ENCODE results near the gene CD2AP. TPM values are rescaled to one million over a fixed set of nuclear protein-coding genes. Genes with fewer than 3 reads are reported as not detected.

The CD2AP gene
- total RNA-seq, 1 donor: 30.4 TPM

DNA sequence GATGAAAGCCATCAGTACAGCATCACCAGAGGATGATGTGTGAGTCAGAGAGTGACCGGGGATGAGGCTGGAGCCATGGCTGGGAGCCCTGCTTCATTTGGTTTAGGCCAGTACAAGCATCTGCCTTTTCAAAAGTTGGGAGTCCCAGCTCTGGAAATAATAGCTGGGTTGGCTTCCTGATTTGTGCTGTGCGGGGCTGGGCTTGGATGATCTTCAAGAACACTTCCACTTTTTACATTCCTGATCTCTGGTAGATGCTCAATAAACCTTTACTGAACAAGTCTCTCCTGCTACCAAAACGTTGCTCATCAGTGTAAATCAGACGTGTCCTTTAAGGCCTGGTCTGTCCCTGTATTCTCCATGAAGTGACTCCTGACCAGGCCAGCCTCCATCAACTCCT is 176.7 kb downstream of the CD2AP start:
- Histone ChIP-seq H3K27ac (ENCODE audit: low read depth, low read length) (no peak overlapping the region), H3K9me3 (ENCODE audit: low read depth, low read length) (no peaks in the 10 kb centered on the region), H3K79me2 (ENCODE audit: insufficient read depth, low read length) (no peaks in the 10 kb centered on the region), H3K4me3 (ENCODE audit: insufficient read depth, low read length) (no peak overlapping the region), H3K27me3 (ENCODE audit: insufficient read depth, low read length) (no peaks in the 10 kb centered on the region), H3K36me3 (ENCODE audit: insufficient read depth, low read length) (no peaks in the 10 kb centered on the region), H4K20me1 (ENCODE audit: insufficient read depth, low read length) (no peaks in the 10 kb centered on the region), H2AFZ (ENCODE audit: low read length) (no peak overlapping the region), H3K4me2 (ENCODE audit: insufficient read depth, low read length) (no peak overlapping the region), H3K4me1 (ENCODE audit: insufficient read depth, low read length) (peaks cover 5% of the 10 kb centered on the region)
- TF ChIP-seq, protein P1, sequence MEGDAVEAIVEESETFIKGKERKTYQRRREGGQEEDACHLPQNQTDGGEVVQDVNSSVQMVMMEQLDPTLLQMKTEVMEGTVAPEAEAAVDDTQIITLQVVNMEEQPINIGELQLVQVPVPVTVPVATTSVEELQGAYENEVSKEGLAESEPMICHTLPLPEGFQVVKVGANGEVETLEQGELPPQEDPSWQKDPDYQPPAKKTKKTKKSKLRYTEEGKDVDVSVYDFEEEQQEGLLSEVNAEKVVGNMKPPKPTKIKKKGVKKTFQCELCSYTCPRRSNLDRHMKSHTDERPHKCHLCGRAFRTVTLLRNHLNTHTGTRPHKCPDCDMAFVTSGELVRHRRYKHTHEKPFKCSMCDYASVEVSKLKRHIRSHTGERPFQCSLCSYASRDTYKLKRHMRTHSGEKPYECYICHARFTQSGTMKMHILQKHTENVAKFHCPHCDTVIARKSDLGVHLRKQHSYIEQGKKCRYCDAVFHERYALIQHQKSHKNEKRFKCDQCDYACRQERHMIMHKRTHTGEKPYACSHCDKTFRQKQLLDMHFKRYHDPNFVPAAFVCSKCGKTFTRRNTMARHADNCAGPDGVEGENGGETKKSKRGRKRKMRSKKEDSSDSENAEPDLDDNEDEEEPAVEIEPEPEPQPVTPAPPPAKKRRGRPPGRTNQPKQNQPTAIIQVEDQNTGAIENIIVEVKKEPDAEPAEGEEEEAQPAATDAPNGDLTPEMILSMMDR (IDR thresholded peaks at IDR 0.05; ENCODE audit: extremely low read depth, low read depth, low read length): no peak
- no peak for DNase-seq (ENCODE audit: insufficient read length, low spot score, missing footprints)

DNA sequence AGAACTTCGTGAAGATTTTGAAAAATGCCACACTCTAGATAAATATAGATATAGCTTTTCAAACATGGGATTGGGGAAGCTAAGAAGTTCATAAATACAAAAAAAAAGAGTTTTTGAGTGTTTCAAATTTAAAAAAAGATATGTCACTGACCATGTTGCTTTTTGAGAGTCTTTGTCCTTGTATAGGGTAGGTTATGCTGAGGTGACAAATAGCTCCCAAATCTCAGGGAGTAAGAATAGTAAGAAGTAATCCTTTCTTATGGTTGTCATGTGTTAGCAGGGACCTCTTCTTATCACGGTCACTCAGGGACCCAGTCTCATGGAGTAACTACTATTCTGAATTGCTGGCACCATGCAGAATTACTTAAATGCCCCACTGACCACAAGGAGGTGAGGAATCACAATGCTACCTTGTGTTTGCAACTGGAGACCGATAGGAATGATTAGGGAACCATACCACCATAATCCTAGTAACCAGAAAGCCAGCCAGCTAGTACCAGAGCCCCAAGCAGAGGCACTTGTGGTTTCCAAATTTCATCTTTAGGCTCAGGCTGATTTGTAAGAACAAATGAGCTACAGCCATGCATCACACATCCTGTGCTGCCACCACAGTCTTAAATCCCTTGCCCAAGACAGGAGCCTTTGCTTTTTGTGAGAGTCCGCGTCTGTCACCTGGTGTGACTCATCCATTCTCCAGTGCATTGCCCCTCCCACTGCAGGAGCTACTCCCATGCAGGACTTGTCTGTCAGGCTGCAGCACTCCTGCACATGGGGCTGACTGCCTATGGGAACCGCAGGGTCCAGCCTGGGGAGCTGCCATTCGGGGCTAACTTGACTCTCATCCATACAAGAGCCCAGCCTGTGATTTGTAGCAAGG is 178.4 kb downstream of the CD2AP start:
- Histone ChIP-seq H3K4me3 (ENCODE audit: insufficient read depth, low read length) (no peak overlapping the region), H3K79me2 (ENCODE audit: insufficient read depth, low read length) (no peaks in the 10 kb centered on the region), H3K27me3 (ENCODE audit: insufficient read depth, low read length) (no peaks in the 10 kb centered on the region), H3K36me3 (ENCODE audit: insufficient read depth, low read length) (no peaks in the 10 kb centered on the region), H3K9me3 (ENCODE audit: low read depth, low read length) (no peaks in the 10 kb centered on the region), H3K4me2 (ENCODE audit: insufficient read depth, low read length) (no peak overlapping the region), H3K4me1 (ENCODE audit: insufficient read depth, low read length) (peaks cover 5% of the 10 kb centered on the region), H2AFZ (ENCODE audit: low read length) (no peak overlapping the region), H3K27ac (ENCODE audit: low read depth, low read length) (no peak overlapping the region), H4K20me1 (ENCODE audit: insufficient read depth, low read length) (no peaks in the 10 kb centered on the region)
- no peak for DNase-seq (ENCODE audit: insufficient read length, low spot score, missing footprints)
- TF ChIP-seq, protein P1 (IDR thresholded peaks at IDR 0.05; ENCODE audit: extremely low read depth, low read depth, low read length): no peak

- Histone ChIP-seq H4K20me1 (ENCODE audit: insufficient read depth, low read length) (no peaks in the 10 kb centered on the region), H3K4me2 (ENCODE audit: insufficient read depth, low read length) (no peak overlapping the region), H3K36me3 (ENCODE audit: insufficient read depth, low read length) (no peaks in the 10 kb centered on the region), H3K4me3 (ENCODE audit: insufficient read depth, low read length) (no peak overlapping the region), H3K27me3 (ENCODE audit: insufficient read depth, low read length) (no peaks in the 10 kb centered on the region), H3K4me1 (ENCODE audit: insufficient read depth, low read length) (no peaks in the 10 kb centered on the region), H3K9me3 (ENCODE audit: low read depth, low read length) (no peaks in the 10 kb centered on the region), H2AFZ (ENCODE audit: low read length) (no peak overlapping the region), H3K79me2 (ENCODE audit: insufficient read depth, low read length) (no peaks in the 10 kb centered on the region), H3K27ac (ENCODE audit: low read depth, low read length) (no peak overlapping the region)
- TF ChIP-seq, protein P1 (IDR thresholded peaks at IDR 0.05; ENCODE audit: extremely low read depth, low read depth, low read length): no peak
- DNase-seq (ENCODE audit: insufficient read length, low spot score, missing footprints): no peak
These were observed 184.4 kb downstream of the CD2AP start for GRCh38 chr6:47661960-47662359.

- DNase-seq (ENCODE audit: insufficient read length, low spot score, missing footprints): no peak
These were observed 186.1 kb downstream of the CD2AP start for GRCh38 chr6:47663462-47664216.

More at GRCh38 chr6:47663462-47664216, 186.1 kb downstream of the CD2AP start:
- TF ChIP-seq, protein P1 (IDR thresholded peaks at IDR 0.05; ENCODE audit: extremely low read depth, low read depth, low read length): no peak
- Histone ChIP-seq H3K4me1 (ENCODE audit: insufficient read depth, low read length) (no peaks in the 10 kb centered on the region), H3K4me2 (ENCODE audit: insufficient read depth, low read length) (no peak overlapping the region), H3K79me2 (ENCODE audit: insufficient read depth, low read length) (no peaks in the 10 kb centered on the region), H3K27me3 (ENCODE audit: insufficient read depth, low read length) (no peaks in the 10 kb centered on the region), H2AFZ (ENCODE audit: low read length) (no peak overlapping the region), H3K36me3 (ENCODE audit: insufficient read depth, low read length) (no peaks in the 10 kb centered on the region), H4K20me1 (ENCODE audit: insufficient read depth, low read length) (no peaks in the 10 kb centered on the region), H3K27ac (ENCODE audit: low read depth, low read length) (no peak overlapping the region), H3K9me3 (ENCODE audit: low read depth, low read length) (no peaks in the 10 kb centered on the region), H3K4me3 (ENCODE audit: insufficient read depth, low read length) (no peak overlapping the region)
